ENCODE measurements around the gene BRSK1.

DNA sequence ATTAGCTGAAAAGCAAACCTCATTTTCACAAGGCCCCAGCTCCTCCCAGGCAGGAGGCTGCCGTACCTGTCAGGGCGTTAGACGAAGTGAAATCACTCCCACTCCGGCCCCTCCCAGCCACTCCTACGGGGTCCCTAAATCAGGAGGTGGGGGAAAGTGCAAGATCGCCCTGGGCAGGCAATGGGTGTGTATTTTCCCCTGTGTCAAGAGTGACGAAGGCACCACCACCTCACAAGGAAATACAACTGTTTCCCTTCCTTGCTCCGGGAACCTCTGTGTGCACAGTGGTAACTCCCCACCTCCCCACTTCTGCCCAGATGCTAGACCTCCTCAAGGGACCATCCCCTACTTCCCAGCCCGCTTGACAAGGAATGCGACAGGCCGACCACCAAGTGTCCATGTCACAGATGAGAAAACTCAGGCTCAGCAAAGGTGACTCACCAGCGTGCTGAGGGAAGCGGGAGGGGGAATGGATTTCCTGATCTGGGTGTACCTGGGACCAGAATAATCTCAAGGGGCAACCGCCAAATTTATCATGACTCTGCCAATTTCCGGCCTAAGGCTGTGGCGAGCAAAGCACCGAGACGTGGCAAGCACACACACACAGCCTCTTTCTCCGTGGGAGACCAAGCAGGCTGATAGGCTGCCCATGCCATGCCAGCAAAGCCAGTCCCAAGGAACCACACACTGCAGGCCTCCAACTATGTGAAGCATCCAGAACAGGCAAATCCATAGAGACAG lies 32.3 kb upstream of the BRSK1 start:
- TF ChIP-seq GATA3 (IDR thresholded peaks at IDR 0.05; ENCODE audit: low read depth, low read length) (no peak), GATA2 (IDR thresholded peaks at IDR 0.05; ENCODE audit: low read depth, low read length) (no peak)
